DMS153 treated with DMSO at 0.1 percent for 48 hours (cell line): ENCODE data around the gene RFC5.
"Not testable (repeated sequence)": the region's sequence is repeated elsewhere in the genome, so short reads cannot be mapped to it uniquely, and the experiment has no call there.

Experiments
- DNase-seq: peaks from one replicate; lab custom pipeline; 2025; ENCODE audit not compliant: unreplicated experiment; lab: John Stamatoyannopoulos, UW

Gene RFC5

GRCh38 chr12:118016424-118017264, at the start of gene RFC5:
Gene RFC5 (plus strand): TSS chr12:118016703. CDS start chr12:118016828, 125 bp downstream.
- peak; percentile 94 for DNase-seq

- no peak for DNase-seq
Measured at GRCh38 chr12:117967043-117967442, 49.5 kb upstream of the RFC5 start.

- DNase-seq: no peak
Measured at GRCh38 chr12:117967512-117967911, 49.0 kb upstream of the RFC5 start.

GRCh38 chr12:117968151-117968789, 48.2 kb upstream of the RFC5 start:
- DNase-seq: no peak

GRCh38 chr12:117968826-117969659, 47.5 kb upstream of the RFC5 start, which contains the start of gene KSR2:
Gene KSR2 (minus strand): TSS chr12:117968990. CDS start chr12:117968255, 735 bp downstream.
- DNase-seq: peak; percentile 82

- DNase-seq: no peak
Measured at GRCh38 chr12:117970334-117970733, 46.2 kb upstream of the RFC5 start.

GRCh38 chr12:117972301-117972700, 44.2 kb upstream of the RFC5 start:
- no peak for DNase-seq

- DNase-seq: no peak
Measured at GRCh38 chr12:117975006-117975405, 41.5 kb upstream of the RFC5 start.

- no peak for DNase-seq
Measured at GRCh38 chr12:117977373-117977772, 39.1 kb upstream of the RFC5 start.

- DNase-seq: no peak
Measured at GRCh38 chr12:117980616-117981015, 35.9 kb upstream of the RFC5 start.

- DNase-seq: no peak
Measured at GRCh38 chr12:117981267-117981666, 35.2 kb upstream of the RFC5 start.

- no peak for DNase-seq
Measured at GRCh38 chr12:117985182-117985581, 31.3 kb upstream of the RFC5 start.

- DNase-seq: no peak
Measured at GRCh38 chr12:117986705-117987469, 29.6 kb upstream of the RFC5 start.

GRCh38 chr12:117994551-117995438, 21.7 kb upstream of the RFC5 start:
- no peak for DNase-seq

- DNase-seq: no peak
Measured at GRCh38 chr12:117998719-117999118, 17.8 kb upstream of the RFC5 start.

- not testable (repeated sequence) for DNase-seq
Measured at GRCh38 chr12:117999806-118000205, 16.7 kb upstream of the RFC5 start.

GRCh38 chr12:118010903-118011302, 5.6 kb upstream of the RFC5 start:
- no peak for DNase-seq

- DNase-seq: no peak
Measured at GRCh38 chr12:118011377-118011776, 5.1 kb upstream of the RFC5 start.

GRCh38 chr12:118011961-118012360, 4.5 kb upstream of the RFC5 start:
- DNase-seq: no peak

GRCh38 chr12:118013283-118013682, 3.2 kb upstream of the RFC5 start:
- DNase-seq: no peak
